Loucy (cell line): ENCODE measurements around the gene PMEPA1.

ENCODE experiments used
- H2AFZ ChIP-seq: fragments of 200-600 bp; sonication (generic); 2 replicates; pipeline ENCODE4 v1.6.0; 2016; ENCODE audit warnings: antibody characterized with exemption, mild to moderate bottlenecking, low read length, moderate library complexity
- H3F3A ChIP-seq: fragments of 200-600 bp; 2 replicates; pipeline ENCODE4 v1.6.0; 2016; ENCODE audit warnings: antibody characterized with exemption, low read depth, mild to moderate bottlenecking
- H3K27me3 ChIP-seq: fragments of 200-600 bp; sonication (generic); 2 replicates; pipeline ENCODE4 v1.6.1; 2014; ENCODE audit warnings: low read length, mild to moderate bottlenecking; ENCODE audit not compliant: insufficient read depth, poor library complexity, severe bottlenecking
- H3K36me3 ChIP-seq: fragments of 200-600 bp; sonication (generic); 2 replicates; pipeline ENCODE4 v1.6.1; 2016; ENCODE audit warnings: low read length; ENCODE audit not compliant: insufficient read depth
- H3K4me1 ChIP-seq: fragments of 200-600 bp; sonication (generic); 2 replicates; pipeline ENCODE4 v1.5.1; 2014; ENCODE audit warnings: low read length, mild to moderate bottlenecking; ENCODE audit not compliant: insufficient read depth, poor library complexity, severe bottlenecking
- H3K4me2 ChIP-seq: fragments of 200-600 bp; sonication (generic); 2 replicates; pipeline ENCODE4 v1.6.0; 2014; ENCODE audit warnings: antibody characterized with exemption, low read length, low read depth, mild to moderate bottlenecking; ENCODE audit not compliant: poor library complexity, severe bottlenecking
- H3K4me3 ChIP-seq: fragments of 200-600 bp; sonication (generic); 2 replicates; pipeline ENCODE4 v1.5.1; 2014; ENCODE audit warnings: low read length, mild to moderate bottlenecking, mixed read lengths; ENCODE audit not compliant: poor library complexity, severe bottlenecking
- H3K79me2 ChIP-seq: fragments of 200-600 bp; sonication (generic); 2 replicates; pipeline ENCODE4 v1.6.1; 2014; ENCODE audit warnings: low read length; ENCODE audit not compliant: insufficient read depth
- H3K9ac ChIP-seq: fragments of 200-600 bp; sonication (generic); 2 replicates; pipeline ENCODE4 v1.6.0; 2014; ENCODE audit warnings: mild to moderate bottlenecking, low read depth, low read length, moderate library complexity; ENCODE audit not compliant: poor library complexity, severe bottlenecking
- H3K9me2 ChIP-seq: fragments of 200-600 bp; sonication (generic); replicated peaks from 2 replicates; pipeline ENCODE4 v1.6.1; 2016; ENCODE audit warnings: low read depth, low read length, mixed read lengths
- H3K9me3 ChIP-seq: fragments of 200-600 bp; sonication (generic); 2 replicates; pipeline ENCODE4 v1.6.1; 2014; ENCODE audit warnings: mild to moderate bottlenecking, antibody characterized with exemption, low read length, low read depth; ENCODE audit not compliant: insufficient read depth
- H4K20me1 ChIP-seq: fragments of 200-600 bp; sonication (generic); 2 replicates; pipeline ENCODE4 v1.6.0; 2014; ENCODE audit warnings: antibody characterized with exemption, low read length, mild to moderate bottlenecking; ENCODE audit not compliant: insufficient read depth, poor library complexity, severe bottlenecking
- CTCF ChIP-seq: fragments of 200-600 bp; sonication (generic); conservative IDR thresholded peaks from 2 replicates; pipeline ENCODE4 v1.5.1; 2014; ENCODE audit warnings: mild to moderate bottlenecking, antibody characterized with exemption, low read length
- EZH2phosphoT487 ChIP-seq: fragments of 200-600 bp; IDR thresholded peaks from 2 replicates; pipeline ENCODE4 v1.6.1; 2018; ENCODE audit warnings: antibody characterized with exemption, mild to moderate bottlenecking, moderate library complexity, borderline replicate concordance

The PMEPA1 gene

GRCh38 chr20:57620274-57620990 is 89.4 kb downstream of the PMEPA1 start, which contains the start of gene ZBP1:
Gene ZBP1 (minus strand): TSS chr20:57620426. CDS start chr20:57620295, 131 bp downstream.
- H3K4me1 ChIP-seq, result peaks cover 34% of the 10 kb centered on the region
- no peaks in the 10 kb centered on the region for H3K9me3 ChIP-seq
- no peaks in the 10 kb centered on the region for H3K9me2 ChIP-seq
- no peak for TF ChIP-seq EZH2phosphoT487
- TF ChIP-seq CTCF, result no peak
- no peaks in the 10 kb centered on the region for H4K20me1 ChIP-seq
- peak within 1 kb of the TSS; percentile 70 for H3K4me3 ChIP-seq
- no peaks in the 10 kb centered on the region for H3K36me3 ChIP-seq
- H3K4me2 ChIP-seq, result peak within 1 kb of the TSS; percentile 72
- peak within 1 kb of the TSS; percentile 56 for H2AFZ ChIP-seq
- H3K79me2 ChIP-seq, result no peaks in the 10 kb centered on the region
- no peak within 1 kb of the TSS for H3K9ac ChIP-seq
- H3F3A ChIP-seq, result 0 out of 2 replicates have a peak, but pooled peaks cover 5% of the 10 kb centered on the region
- peaks cover 40% of the 10 kb centered on the region for H3K27me3 ChIP-seq

- Histone ChIP-seq H3K4me2 (peak overlapping the region; percentile 72), H3K4me1 (peaks cover 34% of the 10 kb centered on the region), H3K79me2 (no peaks in the 10 kb centered on the region), H3K9me3 (no peaks in the 10 kb centered on the region), H3K9ac (peak overlapping the region; percentile 57), H3K9me2 (no peaks in the 10 kb centered on the region), H3K27me3 (peaks cover 40% of the 10 kb centered on the region), H4K20me1 (no peaks in the 10 kb centered on the region), H3K36me3 (no peaks in the 10 kb centered on the region), H3F3A (0 out of 2 replicates have a peak, but pooled peaks cover 5% of the 10 kb centered on the region), H2AFZ (peak overlapping the region; percentile 56), H3K4me3 (peak overlapping the region; percentile 70)
- TF ChIP-seq CTCF (0 out of 2 replicates have a peak, but pooled peaks have one; percentile 19), EZH2phosphoT487 (no peak)
These were observed 90.6 kb downstream of the PMEPA1 start for GRCh38 chr20:57619051-57619831.

- peak overlapping the region; percentile 56 for H2AFZ ChIP-seq
- peaks cover 34% of the 10 kb centered on the region for H3K4me1 ChIP-seq
- no peaks in the 10 kb centered on the region for H3K9me3 ChIP-seq
- 0 out of 2 replicates have a peak, but pooled peaks cover 5% of the 10 kb centered on the region for H3F3A ChIP-seq
- no peaks in the 10 kb centered on the region for H3K36me3 ChIP-seq
- no peak for TF ChIP-seq CTCF
- no peak for TF ChIP-seq EZH2phosphoT487
- H3K9me2 ChIP-seq, result no peaks in the 10 kb centered on the region
- H4K20me1 ChIP-seq, result no peaks in the 10 kb centered on the region
- peak overlapping the region; percentile 72 for H3K4me2 ChIP-seq
- peak overlapping the region; percentile 57 for H3K9ac ChIP-seq
- peak overlapping the region; percentile 70 for H3K4me3 ChIP-seq
- H3K79me2 ChIP-seq, result no peaks in the 10 kb centered on the region
- H3K27me3 ChIP-seq, result peaks cover 40% of the 10 kb centered on the region
These were observed 91.1 kb downstream of the PMEPA1 start for GRCh38 chr20:57618764-57619050.
